Nephron progenitor cell (in vitro differentiated cells): Measurements from ENCODE around the gene PAPPA.

Source experiments
- DNase-seq: peaks from one replicate; pipeline ENCODE4 v3.0.0; 2021
- H3K27ac Mint-ChIP-seq: 2 replicates; pipeline ENCODE4 v1.8.0; 2021; ENCODE audit warnings: mild to moderate bottlenecking, moderate library complexity, mixed read lengths
- H3K27me3 Mint-ChIP-seq: 2 replicates; pipeline ENCODE4 v1.8.0; 2021; ENCODE audit warnings: mild to moderate bottlenecking, low read depth, mixed read lengths; ENCODE audit not compliant: poor library complexity
- H3K36me3 Mint-ChIP-seq: 2 replicates; pipeline ENCODE4 v1.8.0; 2021; ENCODE audit warnings: low read depth, mixed read lengths
- H3K4me1 Mint-ChIP-seq: 2 replicates; pipeline ENCODE4 v1.8.0; 2021; ENCODE audit warnings: mixed read lengths
- H3K4me3 Mint-ChIP-seq: 2 replicates; pipeline ENCODE4 v1.8.0; 2021; ENCODE audit warnings: mild to moderate bottlenecking, moderate library complexity, mixed read lengths
- H3K9me3 Mint-ChIP-seq: 2 replicates; pipeline ENCODE4 v1.8.0; 2021; ENCODE audit warnings: mild to moderate bottlenecking, moderate library complexity, mixed read lengths
- TF ChIP-seq, protein P1 (sequence below): fragments of 200-600 bp; sonication (generic); IDR thresholded peaks from 2 replicates; pipeline ENCODE4 v1.5.0; 2021; ENCODE audit warnings: antibody characterized with exemption

The PAPPA gene

DNA sequence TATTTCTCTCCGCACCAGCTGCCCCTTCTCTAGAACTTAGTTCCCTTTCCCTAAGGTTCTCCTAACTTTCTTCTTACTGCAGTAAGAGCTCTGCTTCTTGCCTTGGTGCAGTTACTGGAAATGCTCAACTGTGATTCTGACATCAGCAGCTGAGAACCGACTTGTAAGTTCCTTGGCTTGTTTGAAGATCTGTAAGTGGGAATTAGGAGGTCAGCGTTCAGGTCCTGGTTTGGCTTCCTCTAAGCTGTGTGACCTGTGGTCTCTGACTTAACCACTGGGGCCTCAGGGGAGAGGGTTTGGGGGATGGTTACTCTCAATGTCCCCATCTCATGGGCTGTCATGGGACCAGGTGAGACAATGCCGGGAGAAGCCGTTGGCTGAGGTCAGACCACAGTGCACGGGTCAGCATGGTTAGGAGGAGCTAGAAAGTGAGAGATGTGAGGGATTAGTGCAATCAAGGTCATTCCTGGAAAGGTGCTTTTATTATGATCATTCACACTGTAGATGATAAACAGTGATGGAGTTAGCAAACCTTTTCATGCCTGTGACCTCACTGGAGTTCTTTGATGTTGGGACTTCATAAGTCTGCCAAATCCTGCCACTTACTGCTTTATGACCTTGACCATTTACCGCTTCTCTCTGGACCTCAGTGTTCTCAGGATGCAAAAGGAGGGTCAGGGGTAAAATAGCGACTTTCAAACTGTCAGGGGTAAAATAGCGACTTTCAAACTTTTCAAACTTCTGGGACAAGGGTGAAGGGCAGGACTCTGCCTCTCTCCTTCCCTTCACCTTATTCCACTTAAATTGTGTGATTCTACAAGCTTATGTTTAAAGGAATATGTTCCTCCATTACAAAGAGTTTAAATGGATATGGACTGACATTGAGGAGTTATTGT is 7.3 kb downstream of the PAPPA start:
- peaks cover 37% of the 10 kb centered on the region for H3K27me3 Mint-ChIP-seq
- DNase-seq, result no peak
- no peak overlapping the region for H3K4me3 Mint-ChIP-seq
- H3K27ac Mint-ChIP-seq, result no peak overlapping the region
- H3K9me3 Mint-ChIP-seq, result peaks cover 3% of the 10 kb centered on the region
- H3K36me3 Mint-ChIP-seq, result peaks cover 11% of the 10 kb centered on the region
- TF ChIP-seq, protein P1, sequence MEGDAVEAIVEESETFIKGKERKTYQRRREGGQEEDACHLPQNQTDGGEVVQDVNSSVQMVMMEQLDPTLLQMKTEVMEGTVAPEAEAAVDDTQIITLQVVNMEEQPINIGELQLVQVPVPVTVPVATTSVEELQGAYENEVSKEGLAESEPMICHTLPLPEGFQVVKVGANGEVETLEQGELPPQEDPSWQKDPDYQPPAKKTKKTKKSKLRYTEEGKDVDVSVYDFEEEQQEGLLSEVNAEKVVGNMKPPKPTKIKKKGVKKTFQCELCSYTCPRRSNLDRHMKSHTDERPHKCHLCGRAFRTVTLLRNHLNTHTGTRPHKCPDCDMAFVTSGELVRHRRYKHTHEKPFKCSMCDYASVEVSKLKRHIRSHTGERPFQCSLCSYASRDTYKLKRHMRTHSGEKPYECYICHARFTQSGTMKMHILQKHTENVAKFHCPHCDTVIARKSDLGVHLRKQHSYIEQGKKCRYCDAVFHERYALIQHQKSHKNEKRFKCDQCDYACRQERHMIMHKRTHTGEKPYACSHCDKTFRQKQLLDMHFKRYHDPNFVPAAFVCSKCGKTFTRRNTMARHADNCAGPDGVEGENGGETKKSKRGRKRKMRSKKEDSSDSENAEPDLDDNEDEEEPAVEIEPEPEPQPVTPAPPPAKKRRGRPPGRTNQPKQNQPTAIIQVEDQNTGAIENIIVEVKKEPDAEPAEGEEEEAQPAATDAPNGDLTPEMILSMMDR, result no peak
- peaks cover 31% of the 10 kb centered on the region for H3K4me1 Mint-ChIP-seq

DNA sequence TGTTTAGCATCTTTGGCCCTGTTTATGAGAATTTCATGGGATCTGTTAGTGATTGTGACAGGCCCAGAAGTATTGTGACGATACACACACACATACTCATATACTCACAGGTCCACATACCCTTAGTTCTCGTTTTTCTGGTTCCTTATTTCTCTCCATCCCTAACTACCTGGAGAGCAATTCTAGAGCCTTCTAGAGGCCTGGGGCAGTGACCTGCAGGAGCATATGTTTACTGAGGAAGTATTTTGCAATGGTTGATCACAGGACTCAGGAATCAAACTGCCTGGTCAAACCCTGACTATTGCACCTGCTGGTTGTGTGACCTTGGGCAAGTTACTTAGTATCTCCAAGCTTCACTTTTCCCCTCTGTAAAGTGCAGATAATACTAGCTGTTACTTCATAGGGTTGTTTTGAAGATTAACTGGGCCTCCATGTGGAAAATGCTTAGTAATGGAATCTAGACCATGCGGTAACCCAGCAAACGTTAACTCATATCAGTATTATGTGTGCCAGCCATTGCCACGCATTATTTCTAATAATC is 8.7 kb downstream of the PAPPA start:
- DNase-seq, result no peak
- Mint-ChIP-seq H3K27me3 (peaks cover 29% of the 10 kb centered on the region), H3K4me1 (peaks cover 17% of the 10 kb centered on the region), H3K27ac (no peak overlapping the region), H3K36me3 (peaks cover 11% of the 10 kb centered on the region), H3K9me3 (peaks cover 3% of the 10 kb centered on the region), H3K4me3 (no peak overlapping the region)
- TF ChIP-seq, protein P1, result no peak

DNA sequence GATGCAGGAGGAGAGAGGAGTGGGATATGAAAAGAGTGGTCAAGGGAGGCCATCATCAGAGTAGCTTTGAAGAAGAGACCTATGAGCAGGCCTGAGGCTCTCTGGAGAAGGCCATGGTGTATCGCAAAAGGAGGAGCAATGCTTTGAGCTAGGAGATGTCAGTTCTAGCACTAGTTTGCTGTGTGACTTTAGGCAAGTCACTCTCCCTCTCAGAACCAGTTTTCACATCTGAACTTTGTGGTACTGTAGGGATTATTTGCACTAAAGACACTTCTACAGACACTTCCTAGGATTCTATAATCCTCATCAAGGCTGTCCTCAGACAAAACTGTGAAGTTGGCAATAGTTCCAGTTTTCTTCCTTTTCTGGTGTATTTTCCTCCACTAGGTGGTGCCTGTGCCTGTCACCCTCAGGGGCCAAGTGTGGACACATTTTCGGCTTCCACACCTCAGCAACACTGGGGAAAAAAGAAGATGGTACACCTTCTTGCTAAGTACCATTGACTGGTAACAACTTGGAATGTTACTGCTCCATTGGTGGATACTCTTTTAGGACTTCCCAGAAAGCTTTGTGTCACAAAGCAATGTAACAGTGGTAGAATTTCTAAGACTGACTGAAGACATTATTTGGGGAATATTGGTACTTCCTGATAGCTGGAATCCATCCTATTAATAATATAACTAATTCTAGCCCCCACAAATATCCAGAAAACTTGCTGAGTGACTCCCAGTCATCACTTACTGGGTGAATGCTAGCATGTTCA is 9.9 kb downstream of the PAPPA start:
- TF ChIP-seq, protein P1, result no peak
- H3K4me1 Mint-ChIP-seq, result peaks cover 5% of the 10 kb centered on the region
- DNase-seq, result no peak
- peaks cover 3% of the 10 kb centered on the region for H3K9me3 Mint-ChIP-seq
- peaks cover 11% of the 10 kb centered on the region for H3K36me3 Mint-ChIP-seq
- H3K27me3 Mint-ChIP-seq, result peaks cover 19% of the 10 kb centered on the region
- H3K4me3 Mint-ChIP-seq, result no peak overlapping the region
- no peak overlapping the region for H3K27ac Mint-ChIP-seq

DNA sequence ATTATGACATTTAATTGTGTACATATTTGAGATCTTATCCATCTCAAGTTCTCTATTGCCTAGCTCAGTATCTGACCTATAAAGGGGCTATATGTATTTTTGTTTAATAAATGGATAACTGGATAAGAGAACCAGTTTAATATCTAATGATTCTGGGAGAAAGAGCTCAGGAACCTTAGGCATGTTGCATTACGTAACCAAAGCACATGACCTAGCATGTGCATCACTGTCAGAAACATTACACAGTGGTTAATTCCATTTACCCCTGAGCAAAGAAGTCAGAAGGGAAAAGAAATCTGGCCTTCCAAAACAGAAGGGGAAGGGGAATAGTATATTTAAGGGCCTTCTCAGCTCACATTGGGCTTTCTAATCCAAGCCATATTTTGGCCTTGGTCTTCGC is 12.3 kb downstream of the PAPPA start:
- TF ChIP-seq, protein P1, result no peak
- Mint-ChIP-seq H3K36me3 (peaks cover 11% of the 10 kb centered on the region), H3K4me1 (no peaks in the 10 kb centered on the region), H3K27me3 (peaks cover 11% of the 10 kb centered on the region), H3K27ac (no peak overlapping the region), H3K9me3 (peaks cover 3% of the 10 kb centered on the region), H3K4me3 (no peak overlapping the region)
- DNase-seq, result no peak

DNA sequence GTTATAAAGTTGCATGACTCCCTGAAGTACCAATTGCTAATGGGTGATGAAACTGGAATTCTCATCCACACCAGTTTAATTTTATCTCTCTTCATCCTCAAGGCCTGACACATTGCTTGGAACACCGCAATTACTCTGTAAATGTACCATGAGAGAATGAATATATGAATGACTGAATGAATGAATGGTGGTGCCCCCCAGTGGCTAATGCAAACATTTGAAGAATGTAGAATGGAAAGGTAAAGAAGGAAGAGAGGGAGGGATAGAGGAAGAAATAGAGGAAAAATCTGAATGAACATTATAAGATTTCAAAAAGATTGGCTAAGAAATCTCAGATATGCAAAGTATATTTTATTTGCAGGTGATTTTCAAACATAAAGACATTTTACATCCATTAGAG is 13.1 kb downstream of the PAPPA start:
- H3K27ac Mint-ChIP-seq, result no peak overlapping the region

More for the DNA sequence above, 13.1 kb downstream of the PAPPA start:
- Mint-ChIP-seq H3K27me3 (peaks cover 10% of the 10 kb centered on the region), H3K4me1 (no peaks in the 10 kb centered on the region), H3K4me3 (no peak overlapping the region), H3K36me3 (peaks cover 11% of the 10 kb centered on the region), H3K9me3 (peaks cover 3% of the 10 kb centered on the region)
- TF ChIP-seq, protein P1, result no peak
- no peak for DNase-seq
